Ectodermal cell (in vitro differentiated cells): ENCODE results near the gene CTCF. TPM values are rescaled to one million over a fixed set of nuclear protein-coding genes. Genes with fewer than 3 reads are reported as not detected.
A peak's percentile ranks its signal among the peaks of the same experiment; 100 is the strongest.
"Not testable (repeated sequence)": the region's sequence is repeated elsewhere in the genome, so short reads cannot be mapped to it uniquely, and the experiment has no call there.

Source experiments
- H3K27ac ChIP-seq: 2 replicates; pipeline ENCODE4 v1.7.0; 2013; ENCODE audit warnings: mild to moderate bottlenecking, low read depth, low read length; ENCODE audit not compliant: insufficient read depth, poor library complexity, severe bottlenecking
- H3K27me3 ChIP-seq: 2 replicates; pipeline ENCODE4 v1.7.0; 2013; ENCODE audit warnings: mild to moderate bottlenecking, low read length; ENCODE audit not compliant: insufficient read depth, control insufficient read depth, poor library complexity, severe bottlenecking
- H3K36me3 ChIP-seq: one replicate; pipeline ENCODE4 v1.7.0; 2013; ENCODE audit warnings: low read length; ENCODE audit not compliant: control insufficient read depth, insufficient read depth
- H3K4me1 ChIP-seq: one replicate; pipeline ENCODE4 v1.7.0; 2013; ENCODE audit warnings: low read length; ENCODE audit not compliant: control insufficient read depth, insufficient read depth
- H3K4me3 ChIP-seq: 2 replicates; pipeline ENCODE4 v1.7.0; 2013; ENCODE audit warnings: low read depth, low read length, control low read depth; ENCODE audit not compliant: insufficient read depth
- H3K9me3 ChIP-seq: 2 replicates; pipeline ENCODE4 v1.7.0; 2013; ENCODE audit warnings: mild to moderate bottlenecking, low read length, moderate library complexity; ENCODE audit not compliant: control insufficient read depth
- WGBS, 2 experiments: methylation state at CpG; one replicate each; pipeline ENCODE4 v1.1.7; 2013; ENCODE audit warnings: missing lambda C conversion rate in 2 of 2; 5-methylcytosine and 5-hydroxymethylcytosine counted together
- polyA plus RNA-seq, 4 experiments: library from polyadenylated mRNA; stranded (reverse); fragments of 50-300 nt; gene quantifications; one replicate each; pipeline ENCODE4 v1.2.3, GENCODE V29; 2013

Gene CTCF
- 89.2 TPM for polyA plus RNA-seq (2013, experiment 1 of 4)
- polyA plus RNA-seq (2013, experiment 2 of 4), result 83.8 TPM
- polyA plus RNA-seq (2013, experiment 3 of 4), result 66.2 TPM
- 66.5 TPM for polyA plus RNA-seq (2013, experiment 4 of 4)

GRCh38 chr16:67562526-67562917 is at the start of gene CTCF:
CTCF (plus strand) TSS chr16:67562526; CDS start chr16:67610833, 48,307 bp downstream.
- WGBS, 2 experiments, result 0% methylated on average over 62 of the region's 62 CpGs

GRCh38 chr16:67513892-67514291 is 48.4 kb upstream of the CTCF start:
- 89 to 94% methylated on average over 1 of the region's 1 CpG for WGBS, 2 experiments
- H3K27ac ChIP-seq, H3K27me3 ChIP-seq, H3K36me3 ChIP-seq, H3K9me3 ChIP-seq, H3K4me3 ChIP-seq, H3K4me1 ChIP-seq: not testable (repeated sequence)

More at GRCh38 chr16:67562526-67562917, at the start of gene CTCF:
- H3K27ac ChIP-seq, result peak within 1 kb of the TSS; percentile 99
- no peaks in the 10 kb centered on the region for H3K36me3 ChIP-seq
- no peaks in the 10 kb centered on the region for H3K9me3 ChIP-seq
- peaks cover 6% of the 10 kb centered on the region for H3K4me1 ChIP-seq
- peak within 1 kb of the TSS; percentile 97 for H3K4me3 ChIP-seq
- no peaks in the 10 kb centered on the region for H3K27me3 ChIP-seq

- H3K4me3 ChIP-seq, result no peak overlapping the region
- H3K27ac ChIP-seq, result no peak overlapping the region
- no peaks in the 10 kb centered on the region for H3K4me1 ChIP-seq
- no peaks in the 10 kb centered on the region for H3K9me3 ChIP-seq
- 22 to 26% methylated on average over 8 of the region's 8 CpGs for WGBS, 2 experiments
- no peaks in the 10 kb centered on the region for H3K36me3 ChIP-seq
- no peaks in the 10 kb centered on the region for H3K27me3 ChIP-seq
Measured at GRCh38 chr16:67514382-67514828, 47.9 kb upstream of the CTCF start.

- no peak overlapping the region for H3K27ac ChIP-seq
- WGBS, 2 experiments, result 92 to 93% methylated on average over 11 to 12 of the region's 12 CpGs
- H3K27me3 ChIP-seq, result no peaks in the 10 kb centered on the region
Measured at GRCh38 chr16:67516296-67517154, 45.8 kb upstream of the CTCF start.

GRCh38 chr16:67517155-67517445 is 45.2 kb upstream of the CTCF start:
- Histone ChIP-seq H3K27me3 (no peaks in the 10 kb centered on the region), H3K36me3 (no peaks in the 10 kb centered on the region), H3K4me3 (no peak overlapping the region), H3K9me3 (no peaks in the 10 kb centered on the region), H3K27ac (no peak overlapping the region), H3K4me1 (no peaks in the 10 kb centered on the region)
- 85 to 93% methylated on average over 3 of the region's 3 CpGs for WGBS, 2 experiments

More at GRCh38 chr16:67516296-67517154, 45.8 kb upstream of the CTCF start:
- Histone ChIP-seq H3K4me1 (no peaks in the 10 kb centered on the region), H3K36me3 (no peaks in the 10 kb centered on the region), H3K4me3 (no peak overlapping the region), H3K9me3 (no peaks in the 10 kb centered on the region)

GRCh38 chr16:67517661-67518423 is 44.5 kb upstream of the CTCF start:
- H3K36me3 ChIP-seq, result no peaks in the 10 kb centered on the region
- H3K4me1 ChIP-seq, result no peaks in the 10 kb centered on the region
- no peak overlapping the region for H3K4me3 ChIP-seq
- peaks cover 5% of the 10 kb centered on the region for H3K27me3 ChIP-seq
- no peak overlapping the region for H3K27ac ChIP-seq
- H3K9me3 ChIP-seq, result no peaks in the 10 kb centered on the region
- WGBS, 2 experiments, result 82 to 85% methylated on average over 10 of the region's 11 CpGs

- Histone ChIP-seq H3K27me3 (peaks cover 8% of the 10 kb centered on the region), H3K4me3 (no peak overlapping the region), H3K4me1 (no peaks in the 10 kb centered on the region), H3K9me3 (no peaks in the 10 kb centered on the region), H3K36me3 (no peaks in the 10 kb centered on the region), H3K27ac (no peak overlapping the region)
- WGBS, 2 experiments, result 93 to 94% methylated on average over 8 of the region's 8 CpGs
Measured at GRCh38 chr16:67518676-67519075, 43.6 kb upstream of the CTCF start.

GRCh38 chr16:67519242-67519641 is 43.1 kb upstream of the CTCF start:
- Histone ChIP-seq H3K9me3 (no peaks in the 10 kb centered on the region), H3K27ac (no peak overlapping the region), H3K4me1 (no peaks in the 10 kb centered on the region), H3K36me3 (no peaks in the 10 kb centered on the region), H3K4me3 (no peak overlapping the region), H3K27me3 (peaks cover 13% of the 10 kb centered on the region)
- WGBS, 2 experiments, result 83 to 87% methylated on average over 4 of the region's 4 CpGs

- H3K4me1 ChIP-seq, result no peaks in the 10 kb centered on the region
- H3K36me3 ChIP-seq, result no peaks in the 10 kb centered on the region
- peak overlapping the region; percentile 40 for H3K4me3 ChIP-seq
- WGBS, 2 experiments, result 2 to 3% methylated on average over 25 of the region's 25 CpGs
- peaks cover 31% of the 10 kb centered on the region for H3K27me3 ChIP-seq
- no peaks in the 10 kb centered on the region for H3K9me3 ChIP-seq
- H3K27ac ChIP-seq, result peak overlapping the region; percentile 93
Measured at GRCh38 chr16:67521095-67521804, 41.1 kb upstream of the CTCF start.
